Heart left ventricle (tissue), 16 donors: Measurements from ENCODE around the gene WDR47. TPM values are rescaled to one million over a fixed set of nuclear protein-coding genes. Genes with fewer than 3 reads are reported as not detected.

Source experiments
- ATAC-seq, 4 donors: fragments of 200-7000 bp; cut with Tn5 transposase; one replicate each; pipeline ENCODE4 v1.9.1; 2020 to 2022; ENCODE audit warnings: moderate library complexity in 4 of 4, mild to moderate bottlenecking in 3 of 4, moderate number of reproducible peaks in 1 of 4
- DNase-seq, 5 donors: peaks; one replicate each; pipeline ENCODE4 v3.0.0-alpha.2; 2020
- H3K27ac ChIP-seq, 12 donors: fragments of 200-600 bp; sonication (generic) in 4 of 12; one replicate each; pipeline versions ENCODE4 v1.5.0 to v1.8.0; 2016 to 2022; ENCODE audit warnings: mild to moderate bottlenecking in 2 of 12
- H3K27me3 ChIP-seq, 9 donors: fragments of 200-600 bp; sonication (generic) in 2 of 9; one replicate each; pipeline versions ENCODE4 v1.5.1 to v1.8.0; 2016 to 2022; ENCODE audit warnings: mild to moderate bottlenecking in 3 of 9
- H3K36me3 ChIP-seq, 9 donors: fragments of 200-600 bp; sonication (generic) in 2 of 9; one replicate each; pipeline versions ENCODE4 v1.5.0 to v1.8.0; 2018 to 2022; ENCODE audit warnings: mild to moderate bottlenecking in 2 of 9
- H3K4me1 ChIP-seq, 12 donors: fragments of 200-600 bp; sonication (generic) in 4 of 12; one replicate each; pipeline versions ENCODE4 v1.5.0 to v1.8.0; 2016 to 2022; ENCODE audit warnings: mild to moderate bottlenecking in 3 of 12
- H3K4me3 ChIP-seq, 12 donors: fragments of 200-600 bp; sonication (generic) in 4 of 12; one replicate each; pipeline versions ENCODE4 v1.5.0 to v1.8.0; 2017 to 2022; ENCODE audit warnings: mild to moderate bottlenecking in 9 of 12, moderate library complexity in 4 of 12
- H3K9me3 ChIP-seq, 12 donors: fragments of 200-600 bp; sonication (generic) in 4 of 12; one replicate each; pipeline versions ENCODE4 v1.5.0 to v1.8.0; 2016 to 2022; ENCODE audit warnings: mild to moderate bottlenecking in 1 of 12
- CTCF ChIP-seq, 12 donors: fragments of 200-600 bp; sonication (generic) in 4 of 12; IDR thresholded peaks; one replicate each; pipeline versions ENCODE4 v1.5.0 to v1.8.0; 2018 to 2022; ENCODE audit warnings: antibody characterized with exemption in 12 of 12, mild to moderate bottlenecking in 5 of 12
- POLR2A ChIP-seq, 2 donors: fragments of 450-650 bp; IDR thresholded peaks; one replicate each; pipeline ENCODE4 v1.6.1; 2017; ENCODE audit warnings: antibody characterized with exemption in 2 of 2, mild to moderate bottlenecking in 2 of 2, moderate library complexity in 2 of 2
- WGBS, 4 donors: extraction: QIAGEN DNeasy Blood & Tissue Kit in 2 of 4; methylation state at CpG; one replicate each; pipeline versions ENCODE4 v1.1.5 to v1.1.7; 2013 to 2018; 5-methylcytosine and 5-hydroxymethylcytosine counted together
- intact Hi-C, 10 donors: fragments of 100-400 bp; cut with DNase I; formaldehyde crosslinking; loops; one replicate each; pipeline versions ENCODE4 v1.11.1 to v1.14.2; 2022
- polyA plus RNA-seq, 2 donors: library from polyadenylated mRNA; stranded (reverse); fragments of 200-250 nt; gene quantifications; one replicate each; pipeline ENCODE4 v1.2.3, GENCODE V29; 2013
- total RNA-seq, 9 donors: library from RNA; depleted of rRNA in 2 of 9; stranded (reverse); fragments of >200 nt in 2 of 9; fragmentation: NEBNext Ultra II Directional in 3 of 9; extraction: Animal tissue kit (Norgen Biotek cat#: 25700) in 3 of 9; gene quantifications; one replicate each; pipeline versions ENCODE4 v1.1.0 to v1.2.4, GENCODE V29; 2016 to 2023
- donor health status: ischemic (EF 13 %, LVEDD 7.1; RV severe dilation, severe dysfunction).
- donor health status: healthy with polysubstance abuse.
- donor health status: DM: no; HTN: yes; CAD: no.
- donor health status: DM: no; HTN: no; CAD: no.
- donor health status: ischemic (EF 25% LVEDD 6.9; RV normal size, moderate dysfunction).
- donor health status: ischemic (EF 25% LVEDD 5.7; RV mildly dilated, moderate dysfunction).
- donor health status: healthy.
- donor health status: DM: yes; HTN: yes; CAD: no.
- donor health status: ischemic (EF 35%, LVEDD 5.7; RV mildly dilated, moderate dysfunction).
- donor health status: nonischemic (EF 11% LVEDD 7.7; RV severe dilation, severe dysfunction).
- donor health status: DM: yes; HTN: yes; CAD: no.
- donor health status: PGD.
- donor health status: ischemic (EF 29% LVEDD 5.4; RV normal size, mild dysfunction).
- donor health status: nonischemic (EF 23%, LVEDD 6.1; RV moderate dilation, normal function).

Gene WDR47
- total and polyA plus RNA-seq, 11 donors, result 2.6 to 22.3 (median 14.6) TPM

- no peaks in the 10 kb centered on the region for H3K9me3 ChIP-seq
- peak within 1 kb of the TSS; percentile 82 to 97 (median 92) for H3K27ac ChIP-seq
- H3K4me3 ChIP-seq, result peak within 1 kb of the TSS; percentile 40 to 84 (median 70)
- H3K4me1 ChIP-seq, result peaks cover 3 to 27% (median 20%) of the 10 kb centered on the region in 12 donors
- WGBS, 4 donors, result 4 to 7% (median 5%) methylated on average over 25 to 39 of the region's 39 CpGs
- intact Hi-C loops, result loop anchor here in 4 of 10 donors (1.0 to 5.0 kb wide), 3 partner anchors 24 to 34 kb away; partner anchors contain the start of gene WDR47 (in 3 of the 4)
- DNase-seq (peak; percentile 97 to 98 (median 97)), ATAC-seq (peak; percentile 99 to 100 (median 100))
- TF ChIP-seq CTCF (IDR thresholded peaks at IDR 0.05) (peak in 6 of 12 donors; percentile 14 to 43 (median 35)), POLR2A (IDR thresholded peaks at IDR 0.05) (peak; percentile 77 to 83)
- H3K27me3 ChIP-seq, result no peaks in the 10 kb centered on the region
- peaks cover 0 to 21% (median 15%) of the 10 kb centered on the region in 9 donors for H3K36me3 ChIP-seq
Observed at GRCh38 chr1:109075531-109076490, 33.9 kb upstream of the WDR47 start, which contains the start of gene TAF13. TSS of gene TAF13 (minus strand) at chr1:109076003. CDS start at chr1:109075947, 56 bp downstream.

- WGBS, 4 donors, result 86 to 94% (median 89%) methylated on average over 1 of the region's 1 CpG
- Histone ChIP-seq H3K4me1 (peaks cover 0 to 10% (median under 1%) of the 10 kb centered on the region in 12 donors), H3K27me3 (no peaks in the 10 kb centered on the region), H3K27ac (no peak overlapping the region), H3K4me3 (no peak overlapping the region), H3K36me3 (peaks cover 0 to 78% (median 52%) of the 10 kb centered on the region in 9 donors), H3K9me3 (no peaks in the 10 kb centered on the region)
- no peak for TF ChIP-seq CTCF (IDR thresholded peaks at IDR 0.05)
- TF ChIP-seq POLR2A (IDR thresholded peaks at IDR 0.05), result no peak
- no peak for DNase-seq
- intact Hi-C loops, result no loop called here
- no peak for ATAC-seq
Observed at GRCh38 chr1:109069294-109069693, 27.4 kb upstream of the WDR47 start.

GRCh38 chr1:109067883-109068282 lies 26.0 kb upstream of the WDR47 start:
- intact Hi-C loops, result no loop called here
- Histone ChIP-seq H3K27me3 (no peaks in the 10 kb centered on the region), H3K4me3 (no peak overlapping the region), H3K27ac (no peak overlapping the region), H3K36me3 (peaks cover 0 to 92% (median 66%) of the 10 kb centered on the region in 9 donors), H3K9me3 (no peaks in the 10 kb centered on the region), H3K4me1 (peaks cover 0 to 9% (median 0%) of the 10 kb centered on the region in 12 donors)
- no peak for TF ChIP-seq CTCF (IDR thresholded peaks at IDR 0.05)
- DNase-seq, result no peak
- WGBS, 4 donors, result 80 to 84% (median 82%) methylated on average over 8 of the region's 8 CpGs
- no peak for ATAC-seq

GRCh38 chr1:109065137-109065536 lies 23.2 kb upstream of the WDR47 start:
- H3K27me3 ChIP-seq, result no peaks in the 10 kb centered on the region
- no peak overlapping the region for H3K4me3 ChIP-seq
- H3K4me1 ChIP-seq, result peaks cover 0 to 11% (median 0%) of the 10 kb centered on the region in 12 donors
- H3K27ac ChIP-seq, result no peak overlapping the region
- WGBS, 4 donors, result 95 to 98% (median 96%) methylated on average over 3 of the region's 3 CpGs
- H3K9me3 ChIP-seq, result no peaks in the 10 kb centered on the region
- no peak for TF ChIP-seq CTCF (IDR thresholded peaks at IDR 0.05)
- no peak for TF ChIP-seq POLR2A (IDR thresholded peaks at IDR 0.05)
- intact Hi-C loops, result no loop called here
- H3K36me3 ChIP-seq, result peaks cover 0 to 78% (median 66%) of the 10 kb centered on the region in 9 donors
- DNase-seq (no peak), ATAC-seq (no peak)
